Subcutaneous abdominal adipose tissue (tissue), 5 donors: ENCODE measurements around the gene CDK16.
A peak's percentile ranks its signal among the peaks of the same experiment; 100 is the strongest.

ENCODE experiments used
- H3K27ac ChIP-seq: one replicate; pipeline ENCODE4 v1.7.0; 2013; ENCODE audit warnings: low read depth, mild to moderate bottlenecking, inconsistent platforms, low read length, moderate library complexity
- H3K27me3 ChIP-seq, 5 donors: one replicate each; pipeline ENCODE4 v1.7.0; 2013; ENCODE audit warnings: low read length in 5 of 5, inconsistent platforms in 1 of 5; ENCODE audit not compliant: control insufficient read depth in 5 of 5, insufficient read depth in 4 of 5
- H3K36me3 ChIP-seq, 5 donors: one replicate each; pipeline ENCODE4 v1.7.0; 2013; ENCODE audit warnings: low read length in 5 of 5; ENCODE audit not compliant: control insufficient read depth in 5 of 5, insufficient read depth in 5 of 5
- H3K4me1 ChIP-seq, 5 donors: one replicate each; pipeline ENCODE4 v1.7.0; 2013; ENCODE audit warnings: low read length in 5 of 5, mild to moderate bottlenecking in 3 of 5, moderate library complexity in 1 of 5; ENCODE audit not compliant: control insufficient read depth in 5 of 5, insufficient read depth in 5 of 5
- H3K4me3 ChIP-seq, 5 donors: one replicate each; pipeline ENCODE4 v1.7.0; 2013; ENCODE audit warnings: low read length in 5 of 5, low read depth in 1 of 5
- H3K9ac ChIP-seq, 5 donors: one replicate each; pipeline ENCODE4 v1.7.0; 2013; ENCODE audit warnings: low read length in 5 of 5, mild to moderate bottlenecking in 4 of 5, moderate library complexity in 3 of 5
- H3K9me3 ChIP-seq, 5 donors: one replicate each; pipeline ENCODE4 v1.7.0; 2013; ENCODE audit warnings: low read length in 5 of 5; ENCODE audit not compliant: control insufficient read depth in 5 of 5
- donor health status: healthy.
- donor health status: healthy.
- donor health status: healthy.
- donor health status: healthy.
- donor health status: healthy.

The CDK16 gene

GRCh38 chrX:47182106-47182700 lies 36.3 kb upstream of the CDK16 start:
- Histone ChIP-seq H3K4me1 (peaks cover 0 to 7% (median 0%) of the 10 kb centered on the region in 5 donors), H3K27me3 (peaks cover 0 to 49% (median 31%) of the 10 kb centered on the region in 5 donors), H3K9me3 (no peaks in the 10 kb centered on the region), H3K9ac (no peak overlapping the region), H3K27ac (no peak overlapping the region), H3K36me3 (peaks cover 0 to 89% (median 70%) of the 10 kb centered on the region in 5 donors), H3K4me3 (no peak overlapping the region)

DNA sequence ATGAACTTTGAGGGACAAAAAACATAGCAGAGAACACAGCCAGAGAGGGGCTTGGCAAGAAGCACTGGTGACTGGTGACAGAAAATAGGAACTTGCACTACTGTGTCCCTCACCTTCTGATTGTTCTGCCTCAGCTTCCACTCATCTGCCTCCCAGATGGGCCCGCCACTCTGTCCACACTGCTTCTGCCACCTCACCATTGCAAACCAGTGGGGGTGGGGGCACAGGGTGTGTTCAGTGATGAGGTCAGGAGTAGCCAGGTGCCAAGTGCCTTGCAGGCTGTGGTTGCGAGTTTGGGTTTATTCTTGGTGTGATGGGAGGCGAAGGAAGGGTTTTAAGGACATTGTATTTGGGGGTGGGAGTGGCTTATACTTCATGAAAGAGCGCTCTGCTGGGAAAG lies 34.0 kb upstream of the CDK16 start:
- Histone ChIP-seq H3K36me3 (peaks cover 0 to 68% (median 53%) of the 10 kb centered on the region in 5 donors), H3K27ac (no peak overlapping the region), H3K4me1 (peaks cover 0 to 2% (median 0%) of the 10 kb centered on the region in 5 donors), H3K4me3 (no peak overlapping the region), H3K9ac (no peak overlapping the region), H3K9me3 (no peaks in the 10 kb centered on the region), H3K27me3 (peaks cover 0 to 41% (median 23%) of the 10 kb centered on the region in 5 donors)

GRCh38 chrX:47185241-47185640 lies 33.2 kb upstream of the CDK16 start:
- Histone ChIP-seq H3K9ac (no peak overlapping the region), H3K9me3 (no peaks in the 10 kb centered on the region), H3K27ac (no peak overlapping the region), H3K4me1 (peaks cover 0 to under 1% (median 0%) of the 10 kb centered on the region in 5 donors), H3K27me3 (peaks cover 0 to 39% (median 20%) of the 10 kb centered on the region in 5 donors), H3K36me3 (peaks cover 0 to 62% (median 50%) of the 10 kb centered on the region in 5 donors), H3K4me3 (no peak overlapping the region)

DNA sequence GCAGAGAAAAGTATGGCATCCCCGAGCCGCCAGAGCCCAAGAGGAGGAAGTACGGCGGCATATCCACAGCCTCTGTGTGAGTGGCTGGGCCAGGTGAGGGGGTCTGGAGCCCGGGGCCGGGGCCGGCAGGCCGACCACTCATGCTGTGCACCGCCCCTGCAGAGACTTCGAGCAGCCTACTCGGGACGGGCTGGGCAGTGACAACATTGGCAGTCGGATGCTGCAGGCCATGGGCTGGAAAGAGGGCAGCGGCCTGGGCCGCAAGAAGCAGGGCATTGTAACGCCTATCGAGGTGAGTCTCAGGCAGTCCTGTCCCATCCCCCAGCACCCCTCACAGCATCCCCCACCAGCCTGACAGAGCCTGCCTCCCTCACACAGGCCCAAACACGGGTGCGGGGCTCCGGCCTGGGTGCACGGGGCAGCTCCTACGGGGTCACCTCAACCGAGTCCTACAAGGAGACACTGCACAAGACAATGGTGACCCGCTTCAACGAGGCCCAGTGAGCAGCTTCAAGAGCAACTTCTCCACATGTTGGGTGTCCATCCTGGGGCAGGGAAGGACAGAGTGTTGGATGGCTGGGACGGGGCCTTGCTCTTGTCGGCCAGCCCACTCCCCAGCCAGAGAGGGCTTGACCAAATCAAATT lies 32.3 kb upstream of the CDK16 start:
- H3K9me3 ChIP-seq = no peaks in the 10 kb centered on the region
- H3K9ac ChIP-seq = no peak overlapping the region
- no peak overlapping the region for H3K27ac ChIP-seq
- peaks cover 5 to 37% (median 24%) of the 10 kb centered on the region in 5 donors for H3K27me3 ChIP-seq
- H3K4me1 ChIP-seq = peaks cover 0 to 8% (median 4%) of the 10 kb centered on the region in 5 donors
- H3K36me3 ChIP-seq = peaks cover 0 to 53% (median 42%) of the 10 kb centered on the region in 5 donors
- H3K4me3 ChIP-seq = no peak overlapping the region

DNA sequence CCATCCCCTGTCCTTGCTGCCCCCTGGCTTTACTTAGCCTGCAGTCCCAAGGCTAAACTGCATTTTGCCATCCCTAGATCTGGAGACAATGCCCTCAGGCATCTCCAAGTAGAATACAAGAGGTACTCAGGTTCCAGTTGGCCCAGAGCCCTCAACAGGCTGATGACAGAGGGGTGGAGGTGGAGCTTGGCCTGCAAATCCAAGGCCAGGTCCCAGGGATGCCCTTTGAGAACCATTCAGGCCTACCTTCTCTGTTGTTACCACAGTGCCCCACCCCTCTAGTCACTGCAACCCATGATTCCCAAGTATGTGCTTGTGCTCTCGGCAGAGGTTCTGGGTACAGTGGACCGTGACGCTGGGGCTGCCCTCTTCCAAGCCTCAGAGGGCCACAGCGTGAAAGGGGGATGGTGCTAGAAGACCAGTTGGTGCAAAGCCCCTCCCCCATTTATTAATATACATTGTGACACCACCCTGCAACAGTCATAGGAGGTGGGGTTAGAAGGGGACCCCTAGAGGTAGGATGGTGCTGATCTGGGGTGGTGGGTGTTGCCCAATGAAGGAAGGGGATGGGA lies 31.3 kb upstream of the CDK16 start:
- H3K36me3 ChIP-seq = peaks cover 0 to 43% (median 32%) of the 10 kb centered on the region in 5 donors
- no peak overlapping the region for H3K4me3 ChIP-seq
- no peaks in the 10 kb centered on the region for H3K9me3 ChIP-seq
- no peak overlapping the region for H3K9ac ChIP-seq
- H3K27me3 ChIP-seq = peaks cover 5 to 28% (median 18%) of the 10 kb centered on the region in 5 donors
- H3K4me1 ChIP-seq = peaks cover 0 to 16% (median 13%) of the 10 kb centered on the region in 5 donors
- no peak overlapping the region for H3K27ac ChIP-seq

- H3K9ac ChIP-seq = no peak overlapping the region
- H3K4me1 ChIP-seq = peaks cover 2 to 32% (median 28%) of the 10 kb centered on the region in 5 donors
- no peak overlapping the region for H3K27ac ChIP-seq
- H3K9me3 ChIP-seq = no peaks in the 10 kb centered on the region
- H3K27me3 ChIP-seq = peaks cover 5 to 21% (median 17%) of the 10 kb centered on the region in 5 donors
- H3K4me3 ChIP-seq = no peak overlapping the region
- peaks cover 0 to 25% (median 20%) of the 10 kb centered on the region in 5 donors for H3K36me3 ChIP-seq
These were observed 28.6 kb upstream of the CDK16 start for GRCh38 chrX:47189906-47190305.

DNA sequence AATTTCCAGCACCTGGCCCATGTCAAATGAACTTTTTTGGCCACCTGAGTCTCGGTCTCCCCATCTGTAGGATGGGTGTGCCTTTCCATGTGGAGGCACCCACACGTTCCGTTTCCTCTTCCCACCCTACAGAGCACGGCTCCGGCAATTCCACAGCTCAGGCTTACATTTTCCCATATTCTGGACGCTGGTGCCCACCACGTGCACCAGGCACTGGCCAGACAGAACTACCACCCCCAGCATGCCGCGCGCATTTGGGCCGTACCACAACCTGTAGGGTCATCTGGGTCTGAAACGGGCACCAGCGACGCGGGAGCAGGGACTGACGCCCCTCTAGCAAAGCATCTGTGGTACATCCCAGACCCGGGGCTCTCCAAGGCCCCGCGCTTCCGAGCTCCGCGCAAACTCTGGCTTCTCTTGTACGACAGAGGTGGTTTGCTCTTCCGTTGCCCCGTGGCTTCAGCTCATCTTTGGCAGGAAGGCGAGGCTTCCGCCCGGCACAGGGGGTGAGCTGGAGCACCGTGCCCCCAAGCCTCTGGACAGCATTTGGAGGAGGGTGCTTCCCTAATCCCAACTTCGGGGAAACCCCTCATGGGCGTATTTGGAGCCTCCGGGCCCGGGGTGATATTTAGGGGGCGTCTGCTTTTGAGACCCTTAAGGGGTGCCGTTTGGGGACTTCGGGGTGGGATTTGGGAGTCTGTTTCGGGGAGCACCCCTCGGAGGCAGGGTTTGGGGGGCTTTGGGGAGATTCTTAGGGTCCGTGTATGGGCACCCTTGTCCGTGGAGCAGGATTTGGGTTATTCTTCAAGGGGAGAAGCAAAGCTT lies 27.8 kb upstream of the CDK16 start:
- H3K4me3 ChIP-seq = peak overlapping the region; percentile 62 to 67 (median 67)
- no peak overlapping the region for H3K27ac ChIP-seq
- peaks cover 0 to 18% (median 13%) of the 10 kb centered on the region in 5 donors for H3K36me3 ChIP-seq
- H3K4me1 ChIP-seq = peaks cover 2 to 40% (median 35%) of the 10 kb centered on the region in 5 donors
- H3K9ac ChIP-seq = peak overlapping the region in 4 of 5 donors; percentile 34 to 74 (median 66)
- H3K9me3 ChIP-seq = no peaks in the 10 kb centered on the region
- H3K27me3 ChIP-seq = peaks cover 5 to 18% (median 14%) of the 10 kb centered on the region in 5 donors

GRCh38 chrX:47191331-47191730 lies 27.1 kb upstream of the CDK16 start:
- Histone ChIP-seq H3K27me3 (peaks cover 5 to 11% (median 9%) of the 10 kb centered on the region in 5 donors), H3K36me3 (peaks cover 0 to 11% (median 6%) of the 10 kb centered on the region in 5 donors), H3K4me1 (peaks cover 5 to 46% (median 42%) of the 10 kb centered on the region in 5 donors), H3K27ac (no peak overlapping the region), H3K9me3 (no peaks in the 10 kb centered on the region), H3K4me3 (peak overlapping the region; percentile 62 to 67 (median 67)), H3K9ac (peak overlapping the region in 3 of 5 donors; percentile 61 to 74 (median 72))

DNA sequence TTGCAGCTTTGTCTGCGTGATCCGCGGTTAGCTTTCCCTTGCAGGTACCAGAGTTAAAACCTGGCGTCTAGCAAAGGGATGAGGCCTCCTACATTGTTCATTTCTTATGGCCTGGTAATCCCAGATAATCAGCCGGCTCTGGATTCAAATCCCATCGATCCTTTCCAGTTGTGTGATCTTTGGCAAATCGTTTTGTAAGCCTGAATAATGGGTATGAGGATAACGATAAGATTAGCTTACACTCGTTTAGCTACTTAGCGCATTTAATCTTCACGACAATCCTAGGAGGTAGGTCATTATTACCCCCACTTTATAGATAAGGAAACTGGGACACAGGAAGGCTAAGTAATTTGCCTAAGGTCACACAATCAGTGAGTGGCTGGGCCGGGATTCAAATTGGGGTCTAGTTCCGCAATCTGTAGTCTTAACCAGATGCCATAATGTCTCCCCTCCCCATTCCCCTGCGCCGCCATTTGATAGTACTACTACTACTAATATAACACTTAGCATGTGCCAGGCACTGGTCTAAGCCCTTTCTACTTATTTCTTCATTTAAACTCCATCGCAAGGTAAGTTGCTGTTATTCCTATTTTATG lies 26.6 kb upstream of the CDK16 start:
- Histone ChIP-seq H3K4me1 (peaks cover 5 to 52% (median 48%) of the 10 kb centered on the region in 5 donors), H3K36me3 (peaks cover 0 to 5% (median 1%) of the 10 kb centered on the region in 5 donors), H3K9ac (peak overlapping the region in 1 of 5 donors; percentile 74), H3K4me3 (peak overlapping the region; percentile 62 to 67 (median 67)), H3K9me3 (no peaks in the 10 kb centered on the region), H3K27me3 (peaks cover 3 to 9% (median 8%) of the 10 kb centered on the region in 5 donors), H3K27ac (no peak overlapping the region)
